Hematopoietic multipotent progenitor cell treated with erythropoietin and hydrocortisone succinate and interleukin-3 and kit ligand, for 17 days (in vitro differentiated cells): Measurements from ENCODE around the gene USP6NL.
"Not testable (repeated sequence)": the region's sequence is repeated elsewhere in the genome, so short reads cannot be mapped to it uniquely, and the experiment has no call there.

Experiments
- DNase-seq: peaks from one replicate; pipeline ENCODE4 v3.0.0-alpha.2; 2015; ENCODE audit warnings: low spot score

Gene USP6NL

GRCh38 chr10:11611248-11612020 is at the start of gene USP6NL:
USP6NL (minus strand) TSS chr10:11611650; CDS start chr10:11597634, 14,016 bp downstream.
- DNase-seq: peak; percentile 86

GRCh38 chr10:11658801-11659368 is 47.4 kb upstream of the USP6NL start:
- DNase-seq: no peak

- DNase-seq: no peak
These were observed 44.4 kb upstream of the USP6NL start for GRCh38 chr10:11655836-11656235.

- DNase-seq: no peak
These were observed 43.2 kb upstream of the USP6NL start for GRCh38 chr10:11654659-11655058.

GRCh38 chr10:11653758-11654471 is 42.5 kb upstream of the USP6NL start:
- no peak for DNase-seq

GRCh38 chr10:11647676-11648075 is 36.2 kb upstream of the USP6NL start:
- no peak for DNase-seq

- DNase-seq: no peak
These were observed 35.0 kb upstream of the USP6NL start for GRCh38 chr10:11646450-11646849.

GRCh38 chr10:11643039-11643438 is 31.6 kb upstream of the USP6NL start:
- DNase-seq: no peak

GRCh38 chr10:11642566-11642965 is 31.1 kb upstream of the USP6NL start:
- DNase-seq: no peak

- no peak for DNase-seq
These were observed 28.7 kb upstream of the USP6NL start for GRCh38 chr10:11639849-11640764.

- DNase-seq: no peak
These were observed 27.9 kb upstream of the USP6NL start for GRCh38 chr10:11639362-11639761.

- no peak for DNase-seq
These were observed 26.7 kb upstream of the USP6NL start for GRCh38 chr10:11638055-11638698.

- no peak for DNase-seq
These were observed 25.4 kb upstream of the USP6NL start for GRCh38 chr10:11636697-11637303.

GRCh38 chr10:11631890-11632587 is 20.6 kb upstream of the USP6NL start:
- DNase-seq: no peak

GRCh38 chr10:11631291-11631690 is 19.8 kb upstream of the USP6NL start:
- no peak for DNase-seq

GRCh38 chr10:11629731-11630130 is 18.3 kb upstream of the USP6NL start:
- DNase-seq: no peak

- DNase-seq: not testable (repeated sequence)
These were observed 16.5 kb upstream of the USP6NL start for GRCh38 chr10:11627941-11628340.

GRCh38 chr10:11626071-11626470 is 14.6 kb upstream of the USP6NL start:
- DNase-seq: no peak

- DNase-seq: no peak
These were observed 13.7 kb upstream of the USP6NL start for GRCh38 chr10:11625019-11625735.

- DNase-seq: no peak
These were observed 5.8 kb upstream of the USP6NL start for GRCh38 chr10:11617233-11617632.
